Uterus (tissue), 4 donors: ENCODE data around the gene COX6A2. TPM values are rescaled to one million over a fixed set of nuclear protein-coding genes. Genes with fewer than 3 reads are reported as not detected.
A peak's percentile ranks its signal among the peaks of the same experiment; 100 is the strongest.

ENCODE experiments used
- DNase-seq, 2 donors: peaks; one replicate each; pipeline ENCODE4 v3.0.0-alpha.2; 2019 to 2020
- H3K27ac ChIP-seq, 2 donors: fragments of 200-600 bp; sonication (generic); 1 replicate in 1 of 2; 2 replicates in 1 of 2; pipeline ENCODE4 v1.5.1; 2016 to 2018
- H3K27me3 ChIP-seq, 2 donors: fragments of 200-600 bp; sonication (generic); one replicate each; pipeline ENCODE4 v1.5.1; 2018 to 2019; ENCODE audit warnings: control low read depth in 1 of 2
- H3K36me3 ChIP-seq, 2 donors: fragments of 200-600 bp; sonication (generic); one replicate each; pipeline ENCODE4 v1.5.1; 2019; ENCODE audit warnings: control low read depth in 1 of 2
- H3K4me1 ChIP-seq, 2 donors: fragments of 200-600 bp; sonication (generic); one replicate each; pipeline ENCODE4 v1.5.1; 2018 to 2019; ENCODE audit warnings: control low read depth in 1 of 2
- H3K4me3 ChIP-seq, 2 donors: fragments of 200-600 bp; sonication (generic); 1 replicate in 1 of 2; 2 replicates in 1 of 2; pipeline ENCODE4 v1.5.1; 2018 to 2019; ENCODE audit warnings: mild to moderate bottlenecking in 1 of 2
- H3K9me3 ChIP-seq, 2 donors: fragments of 200-600 bp; sonication (generic); one replicate each; pipeline ENCODE4 v1.5.1; 2019; ENCODE audit warnings: control low read depth in 1 of 2
- CTCF ChIP-seq, 4 experiments: fragments of 200-600 bp in 2 of 4; fragments of 450-650 bp in 2 of 4; sonication (generic) in 2 of 4; IDR thresholded peaks; one replicate each; pipeline ENCODE4 v1.5.1; 2016 to 2019; ENCODE audit warnings: antibody characterized with exemption in 4 of 4, mild to moderate bottlenecking in 2 of 4, moderate library complexity in 1 of 4
- POLR2A ChIP-seq, 2 donors: fragments of 450-650 bp; IDR thresholded peaks; one replicate each; pipeline ENCODE4 v1.6.1; 2016; ENCODE audit warnings: antibody characterized with exemption in 2 of 2, mild to moderate bottlenecking in 1 of 2, moderate library complexity in 1 of 2
- intact Hi-C: fragments of 100-400 bp; cut with DNase I; formaldehyde crosslinking; loops from one replicate; pipeline ENCODE4 v1.15.1; 2023; ENCODE audit warnings: low total_unique reads
- total RNA-seq, 4 donors: library from RNA; depleted of rRNA in 3 of 4; stranded (reverse); fragments of >200 nt in 3 of 4; gene quantifications; one replicate each; pipeline versions ENCODE4 v1.1.0 to v1.2.4, GENCODE V29; 2014 to 2023
- donor health status: DM: yes; HTN: yes; CAD: no.

Gene COX6A2
- total RNA-seq, 4 donors from 2014 or later: not detected

- no peak for TF ChIP-seq POLR2A (IDR thresholded peaks at IDR 0.05)
- TF ChIP-seq CTCF (IDR thresholded peaks at IDR 0.05): no peak
- Histone ChIP-seq H3K9me3 (no peaks in the 10 kb centered on the region), H3K36me3 (no peaks in the 10 kb centered on the region), H3K4me3 (no peak overlapping the region), H3K27ac (no peak overlapping the region), H3K27me3 (no peaks in the 10 kb centered on the region), H3K4me1 (peaks cover 7 to 18% of the 10 kb centered on the region in 2 donors)
- no peak for DNase-seq
- intact Hi-C loops: no loop called here
Measured at GRCh38 chr16:31474773-31475738, 46.9 kb upstream of the COX6A2 start.

DNA sequence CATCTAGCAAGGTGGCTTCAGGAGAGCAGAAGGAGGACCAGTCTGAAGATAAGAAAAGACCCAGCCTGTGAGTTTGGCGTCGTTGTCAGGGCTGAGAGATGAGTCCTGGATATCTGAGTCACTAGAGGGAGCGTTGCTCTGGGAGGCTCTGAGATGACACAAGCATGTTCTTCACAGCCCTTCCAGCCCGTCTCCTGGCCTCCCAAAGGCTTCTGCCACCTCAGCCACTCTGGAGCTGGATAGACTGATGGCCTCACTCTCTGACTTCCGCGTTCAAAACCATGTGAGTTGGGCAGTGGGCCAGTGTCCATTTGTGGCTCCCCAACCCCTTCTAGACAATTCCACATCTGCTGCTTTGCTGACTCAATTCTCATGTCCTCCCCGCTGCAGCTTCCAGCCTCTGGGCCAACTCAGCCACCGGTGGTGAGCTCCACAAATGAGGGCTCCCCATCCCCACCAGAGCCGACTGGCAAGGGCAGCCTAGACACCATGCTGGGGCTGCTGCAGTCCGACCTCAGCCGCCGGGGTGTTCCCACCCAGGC, 46.1 kb upstream of the COX6A2 start:
- intact Hi-C loops: no loop called here
- no peaks in the 10 kb centered on the region for H3K36me3 ChIP-seq
- H3K27me3 ChIP-seq: no peaks in the 10 kb centered on the region
- H3K27ac ChIP-seq: no peak overlapping the region
- H3K4me3 ChIP-seq: no peak overlapping the region
- no peak for DNase-seq
- TF ChIP-seq CTCF (IDR thresholded peaks at IDR 0.05) (no peak), POLR2A (IDR thresholded peaks at IDR 0.05) (no peak)
- H3K4me1 ChIP-seq: peaks cover 7 to 18% of the 10 kb centered on the region in 2 donors
- H3K9me3 ChIP-seq: no peaks in the 10 kb centered on the region

- Histone ChIP-seq H3K27ac (peak overlapping the region; percentile 99 to 100), H3K4me3 (peak overlapping the region in 1 of 2 donors; percentile 83), H3K4me1 (peaks cover 7 to 18% of the 10 kb centered on the region in 2 donors), H3K27me3 (no peaks in the 10 kb centered on the region), H3K9me3 (no peaks in the 10 kb centered on the region), H3K36me3 (no peaks in the 10 kb centered on the region)
- TF ChIP-seq CTCF (IDR thresholded peaks at IDR 0.05): no peak
- TF ChIP-seq POLR2A (IDR thresholded peaks at IDR 0.05): no peak
- intact Hi-C loops: no loop called here
- DNase-seq: no peak
Measured at GRCh38 chr16:31473264-31473984, 45.3 kb upstream of the COX6A2 start.

GRCh38 chr16:31472709-31473203, 44.6 kb upstream of the COX6A2 start:
- intact Hi-C loops: no loop called here
- Histone ChIP-seq H3K27me3 (no peaks in the 10 kb centered on the region), H3K36me3 (no peaks in the 10 kb centered on the region), H3K4me3 (peak overlapping the region; percentile 83 to 93), H3K9me3 (no peaks in the 10 kb centered on the region), H3K27ac (peak overlapping the region; percentile 99 to 100), H3K4me1 (peaks cover 7 to 18% of the 10 kb centered on the region in 2 donors)
- peak; percentile 56 to 91 (median 74) for TF ChIP-seq CTCF (IDR thresholded peaks at IDR 0.05)
- TF ChIP-seq POLR2A (IDR thresholded peaks at IDR 0.05): peak in 1 of 2 donors; percentile 23
- DNase-seq: peak; percentile 97
